Transverse colon (tissue), 3 donors: ENCODE results near the gene MRPS18A.

ENCODE experiments used
- POLR2A ChIP-seq: fragments of 450-650 bp; IDR thresholded peaks from one replicate; pipeline ENCODE4 v1.6.1; 2016; ENCODE audit warnings: antibody characterized with exemption, mild to moderate bottlenecking, moderate library complexity
- POLR2AphosphoS5 ChIP-seq, 3 donors: sonication (generic); formaldehyde crosslinking; IDR thresholded peaks; one replicate each; pipeline ENCODE4 v1.6.1; 2016; ENCODE audit warnings: antibody characterized with exemption in 3 of 3

GRCh38 chr6:43703512-43704429 is 16.2 kb upstream of the MRPS18A start:
- TF ChIP-seq POLR2A (no peak), POLR2AphosphoS5 (IDR thresholded peaks at IDR 0.05) (no peak)
